ENCODE results near the gene TUBB2A.
"Not testable (repeated sequence)": the region's sequence is repeated elsewhere in the genome, so short reads cannot be mapped to it uniquely, and the experiment has no call there.

Gene TUBB2A

DNA sequence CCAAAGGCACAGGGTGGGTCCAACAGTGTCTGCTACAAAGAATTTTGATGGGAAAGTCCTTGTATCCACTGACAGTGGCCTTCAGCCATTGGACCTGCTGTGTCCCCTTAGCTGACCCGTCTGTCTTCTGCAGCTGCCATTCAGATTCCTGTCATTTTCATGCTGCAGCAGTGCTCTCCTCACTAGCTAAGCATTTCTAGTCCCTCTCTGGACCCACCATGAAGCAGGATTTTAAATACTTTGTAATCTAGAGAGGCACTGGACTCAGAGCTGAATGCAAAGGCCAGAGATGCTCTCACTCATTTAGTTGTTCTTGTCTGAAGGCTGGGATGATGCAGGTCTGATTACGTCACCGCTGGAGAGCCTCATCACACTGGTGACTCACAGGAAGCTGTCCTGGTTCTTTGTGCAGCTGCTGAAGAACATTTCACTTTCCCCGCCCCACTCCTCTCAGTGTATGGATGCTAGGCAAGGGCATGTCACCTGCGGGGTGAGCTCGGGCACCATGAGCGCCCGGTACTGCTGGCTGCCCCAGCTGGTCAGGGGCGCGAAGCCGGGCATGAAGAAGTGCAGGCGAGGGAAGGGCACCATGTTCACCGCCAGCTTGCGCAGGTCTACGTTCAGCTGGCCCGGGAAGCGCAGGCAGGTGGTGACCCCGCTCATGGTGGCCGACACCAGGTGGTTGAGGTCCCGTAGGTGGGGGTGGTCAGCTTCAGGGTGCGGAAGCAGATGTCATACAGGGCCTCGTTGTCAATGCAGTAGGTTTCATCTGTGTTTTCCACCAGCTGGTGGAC, 19.4 kb upstream of the TUBB2A start:
- TF ChIP-seq, protein P1, sequence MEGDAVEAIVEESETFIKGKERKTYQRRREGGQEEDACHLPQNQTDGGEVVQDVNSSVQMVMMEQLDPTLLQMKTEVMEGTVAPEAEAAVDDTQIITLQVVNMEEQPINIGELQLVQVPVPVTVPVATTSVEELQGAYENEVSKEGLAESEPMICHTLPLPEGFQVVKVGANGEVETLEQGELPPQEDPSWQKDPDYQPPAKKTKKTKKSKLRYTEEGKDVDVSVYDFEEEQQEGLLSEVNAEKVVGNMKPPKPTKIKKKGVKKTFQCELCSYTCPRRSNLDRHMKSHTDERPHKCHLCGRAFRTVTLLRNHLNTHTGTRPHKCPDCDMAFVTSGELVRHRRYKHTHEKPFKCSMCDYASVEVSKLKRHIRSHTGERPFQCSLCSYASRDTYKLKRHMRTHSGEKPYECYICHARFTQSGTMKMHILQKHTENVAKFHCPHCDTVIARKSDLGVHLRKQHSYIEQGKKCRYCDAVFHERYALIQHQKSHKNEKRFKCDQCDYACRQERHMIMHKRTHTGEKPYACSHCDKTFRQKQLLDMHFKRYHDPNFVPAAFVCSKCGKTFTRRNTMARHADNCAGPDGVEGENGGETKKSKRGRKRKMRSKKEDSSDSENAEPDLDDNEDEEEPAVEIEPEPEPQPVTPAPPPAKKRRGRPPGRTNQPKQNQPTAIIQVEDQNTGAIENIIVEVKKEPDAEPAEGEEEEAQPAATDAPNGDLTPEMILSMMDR (IDR thresholded peaks at IDR 0.05) = no peak
- TF ChIP-seq ZFX (IDR thresholded peaks at IDR 0.05; ENCODE audit: borderline replicate concordance) = no peak
- H3K27ac ChIP-seq = no peak overlapping the region

DNA sequence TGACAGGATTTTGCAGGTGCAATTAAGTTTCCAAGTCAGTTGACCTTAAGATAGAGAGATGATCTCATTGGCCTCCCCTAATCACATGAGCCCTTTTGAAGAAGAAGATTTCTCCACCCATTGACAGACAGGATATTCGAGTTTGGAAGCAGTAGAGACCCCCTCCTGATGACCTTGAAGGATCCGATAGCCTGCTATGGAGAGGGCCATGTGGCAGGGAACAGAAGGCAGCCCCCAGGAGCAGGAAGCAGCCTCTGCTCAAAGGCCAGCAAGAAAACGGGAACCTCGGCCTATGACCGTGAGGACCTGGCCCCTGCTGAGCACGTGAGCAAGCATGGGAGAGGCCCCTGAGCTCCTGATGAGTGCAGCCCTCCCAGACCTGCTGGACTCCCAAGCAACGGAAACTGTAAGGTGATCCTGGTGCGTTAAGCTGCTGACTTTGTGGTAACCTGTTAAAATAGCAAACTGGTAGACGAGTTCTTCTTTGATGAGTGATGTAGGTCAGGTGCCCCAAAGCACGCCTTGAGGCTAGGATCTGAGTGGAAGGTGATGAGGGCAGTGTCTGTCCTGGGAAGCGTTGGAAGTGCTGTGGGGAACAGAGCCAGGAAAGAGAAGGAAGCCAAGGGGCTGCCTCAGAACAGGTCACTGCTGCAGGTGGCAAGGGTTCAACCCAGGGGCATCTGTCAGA, 18.5 kb upstream of the TUBB2A start:
- TF ChIP-seq, protein P1 (IDR thresholded peaks at IDR 0.05) = no peak
- no peak for TF ChIP-seq ZFX (IDR thresholded peaks at IDR 0.05; ENCODE audit: borderline replicate concordance)
- no peak overlapping the region for H3K27ac ChIP-seq

DNA sequence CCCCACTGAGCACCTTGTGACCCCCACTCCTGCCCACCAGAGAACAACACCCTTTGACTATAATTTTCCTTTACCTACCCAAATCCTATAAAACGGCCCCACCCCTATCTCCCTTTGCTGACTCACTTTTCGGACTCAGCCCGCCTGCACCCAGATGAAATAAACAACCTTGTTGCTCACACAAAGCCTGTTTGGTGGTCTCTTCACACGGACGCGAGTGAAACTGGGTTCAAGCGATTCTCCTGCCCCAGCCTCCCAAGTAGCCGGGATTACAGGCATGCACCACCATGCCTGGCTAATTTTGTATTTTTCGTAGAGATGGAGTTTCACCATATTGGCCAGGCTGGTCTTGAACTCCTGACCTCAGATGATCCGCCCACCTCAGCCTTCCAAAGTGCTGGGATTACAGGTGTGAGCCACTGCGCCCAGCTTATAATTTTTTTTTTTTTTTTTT, 16.3 kb upstream of the TUBB2A start:
- H3K27ac ChIP-seq = not testable (repeated sequence)

DNA sequence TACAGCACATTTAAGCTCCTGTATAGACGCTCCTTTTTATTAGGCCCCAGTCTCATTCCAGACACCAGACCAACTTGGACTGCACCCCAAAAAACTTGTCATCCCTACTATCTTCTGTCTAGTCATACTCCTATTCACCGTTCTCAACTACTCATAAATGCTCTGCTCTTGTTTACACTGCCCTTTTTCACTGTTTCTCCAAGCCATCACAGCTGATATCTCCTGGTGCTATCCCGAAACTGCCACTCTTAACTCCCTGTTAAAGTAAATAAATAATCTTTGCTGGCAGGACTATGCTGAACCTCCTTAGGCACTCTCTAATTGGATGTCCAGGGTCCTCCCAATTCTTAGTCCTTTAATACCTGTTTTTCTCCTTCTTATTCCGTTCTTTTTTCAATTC, 15.4 kb upstream of the TUBB2A start:
- not testable (repeated sequence) for H3K27ac ChIP-seq

DNA sequence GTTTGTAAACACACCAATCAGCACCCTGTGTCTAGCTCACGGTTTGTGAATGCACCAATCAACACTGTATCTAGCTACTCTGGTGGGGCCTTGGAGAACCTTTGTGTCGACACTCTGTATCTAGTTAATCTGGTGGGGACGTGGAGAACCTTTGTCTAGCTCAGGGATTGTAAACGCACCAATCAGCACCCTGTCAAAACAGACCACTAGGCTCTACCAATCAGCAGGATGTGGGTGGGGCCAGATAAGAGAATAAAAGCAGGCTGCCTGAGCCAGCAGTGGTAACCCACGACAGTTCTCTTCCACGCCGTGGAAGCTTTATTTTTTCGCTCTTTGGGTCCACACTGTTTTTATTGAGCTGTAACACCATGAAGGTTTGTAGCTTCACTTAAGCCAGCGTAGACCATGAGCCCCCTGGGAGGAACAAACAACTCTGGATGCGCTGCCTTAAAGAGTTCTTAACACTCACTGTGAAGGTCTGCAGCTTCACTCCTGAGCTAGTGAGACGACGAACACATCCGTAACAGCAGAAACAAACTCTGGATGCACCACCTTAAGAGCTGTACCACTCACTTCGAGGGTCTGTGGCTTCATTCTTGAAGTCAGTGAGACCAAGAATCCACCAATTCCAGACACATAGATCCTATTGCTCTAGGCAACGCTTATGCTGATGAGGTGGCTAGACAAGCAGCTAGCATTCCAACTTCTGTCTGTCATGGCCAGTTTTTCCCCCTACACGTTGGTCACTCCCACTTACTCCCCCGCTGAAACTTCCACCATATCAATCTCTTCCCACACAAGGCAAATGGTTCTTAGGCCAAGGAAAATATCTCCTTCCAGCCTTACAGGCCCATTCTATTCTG, 14.2 kb upstream of the TUBB2A start:
- not testable (repeated sequence) for H3K27ac ChIP-seq

DNA sequence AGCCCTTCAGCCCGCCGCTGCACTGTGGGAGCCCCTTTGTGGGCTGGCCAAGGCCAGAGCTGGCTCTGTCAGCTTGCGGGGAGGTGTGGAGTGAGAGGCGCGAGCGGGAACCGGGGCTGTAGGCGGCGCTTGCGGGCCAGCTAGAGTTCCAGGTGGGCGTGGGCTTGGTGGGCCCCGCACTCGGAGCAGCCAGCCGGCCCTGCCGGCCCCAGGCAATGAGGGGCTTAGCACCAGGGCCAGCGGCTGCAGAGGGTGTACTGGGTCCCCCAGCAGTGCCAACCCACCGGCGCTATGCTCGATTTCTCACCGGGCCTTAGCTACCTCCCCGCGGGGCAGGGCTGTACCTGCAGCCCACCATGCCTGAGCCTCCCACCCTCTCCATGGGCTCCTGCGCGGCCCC, 13.3 kb upstream of the TUBB2A start:
- H3K27ac ChIP-seq = not testable (repeated sequence)

DNA sequence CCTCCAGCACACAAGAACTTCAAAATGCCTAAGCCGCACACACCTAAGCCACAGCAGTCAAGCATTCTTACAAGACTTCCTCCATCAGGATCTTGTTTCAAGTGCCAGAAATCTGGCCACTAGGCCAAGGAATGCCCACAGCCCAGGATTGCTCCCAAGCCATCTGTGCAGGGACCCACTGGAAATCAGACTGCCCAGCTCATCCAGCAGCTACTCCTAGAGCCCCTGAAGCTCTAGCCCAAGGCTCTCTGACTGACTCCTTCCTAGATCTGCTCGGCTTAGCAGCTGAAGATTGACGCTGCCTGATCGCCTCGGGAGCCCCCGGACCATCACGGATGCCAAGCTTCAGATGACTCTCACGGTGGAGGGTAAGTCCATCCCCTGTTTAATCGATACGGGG, 10.7 kb upstream of the TUBB2A start:
- not testable (repeated sequence) for H3K27ac ChIP-seq

DNA sequence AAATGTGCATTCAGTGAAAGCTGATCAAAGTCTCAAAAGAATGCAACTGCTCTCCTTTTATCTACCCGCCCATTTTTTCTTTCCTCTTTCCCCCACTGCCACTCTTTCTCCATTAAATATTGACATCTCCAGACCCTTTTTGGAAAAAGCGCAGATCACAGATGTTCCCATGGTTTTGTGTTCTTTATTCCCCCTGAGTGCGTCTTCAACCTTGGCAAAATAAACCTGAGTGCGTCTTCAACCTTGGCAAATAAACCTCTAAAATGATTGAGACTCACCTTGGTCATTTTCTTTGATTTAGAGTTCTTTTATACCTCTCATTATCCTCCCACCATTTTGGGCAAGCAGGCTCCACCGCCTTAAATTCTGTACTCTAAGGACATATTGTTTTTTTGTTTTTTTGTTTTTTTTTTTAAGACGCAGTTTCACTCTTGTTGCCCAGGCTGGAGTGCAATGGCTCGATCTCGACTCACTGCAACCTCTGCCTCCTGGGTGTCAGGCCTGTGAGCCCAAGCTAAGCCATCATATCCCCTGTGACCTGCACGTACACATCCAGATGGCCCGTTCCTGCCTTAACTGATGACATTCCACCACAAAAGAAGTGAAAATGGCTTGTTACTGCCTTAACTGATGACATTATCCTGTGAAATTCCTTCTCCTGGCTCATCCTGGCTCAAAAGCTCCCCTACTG, 9.3 kb upstream of the TUBB2A start:
- not testable (repeated sequence) for H3K27ac ChIP-seq

- no peak overlapping the region for H3K27ac ChIP-seq
Observed at GRCh38 chr6:3165631-3166534, 8.5 kb upstream of the TUBB2A start.

More at GRCh38 chr6:3165631-3166534, 8.5 kb upstream of the TUBB2A start:
- TF ChIP-seq, protein P1 (IDR thresholded peaks at IDR 0.05) = no peak
- TF ChIP-seq ZFX (IDR thresholded peaks at IDR 0.05; ENCODE audit: borderline replicate concordance) = no peak

All from 22Rv1 (cell line).